Colon (tissue), 2 donors: ENCODE measurements around the gene LRP2.

Source experiments
- FAIRE-seq: peaks from 2 replicates; lab custom pipeline; 2012; peaks lifted over from hg19 to GRCh38; lab: Jason Lieb, UNC
- donor health status: control.
- donor health status: control.

Gene LRP2

GRCh38 chr2:169119123-169119760 is 243.1 kb downstream of the LRP2 start:
- no peak for FAIRE-seq

GRCh38 chr2:169118060-169118459 is 244.3 kb downstream of the LRP2 start:
- no peak for FAIRE-seq

- FAIRE-seq, result no peak
These were observed 245.3 kb downstream of the LRP2 start for GRCh38 chr2:169116993-169117392.

- FAIRE-seq, result no peak
These were observed 246.0 kb downstream of the LRP2 start for GRCh38 chr2:169116327-169116726.

- no peak for FAIRE-seq
These were observed 248.3 kb downstream of the LRP2 start for GRCh38 chr2:169114056-169114455.

- FAIRE-seq, result no peak
These were observed 249.5 kb downstream of the LRP2 start for GRCh38 chr2:169112841-169113240.

- no peak for FAIRE-seq
These were observed 251.4 kb downstream of the LRP2 start for GRCh38 chr2:169110916-169111315.

GRCh38 chr2:169110419-169110818 is 251.9 kb downstream of the LRP2 start:
- no peak for FAIRE-seq

GRCh38 chr2:169109502-169110409 is 252.6 kb downstream of the LRP2 start:
- no peak for FAIRE-seq

GRCh38 chr2:169108099-169108884 is 254.0 kb downstream of the LRP2 start:
- no peak for FAIRE-seq

GRCh38 chr2:169107645-169108044 is 254.7 kb downstream of the LRP2 start:
- FAIRE-seq, result no peak

- FAIRE-seq, result no peak
These were observed 255.5 kb downstream of the LRP2 start for GRCh38 chr2:169106563-169107545.

- FAIRE-seq, result no peak
These were observed 256.2 kb downstream of the LRP2 start for GRCh38 chr2:169106134-169106533.

- FAIRE-seq, result no peak
These were observed 256.9 kb downstream of the LRP2 start for GRCh38 chr2:169105476-169105875.

GRCh38 chr2:169104848-169105247 is 257.5 kb downstream of the LRP2 start:
- FAIRE-seq, result no peak

GRCh38 chr2:169095621-169096105 is 266.7 kb downstream of the LRP2 start:
- no peak for FAIRE-seq

GRCh38 chr2:169094676-169095075 is 267.7 kb downstream of the LRP2 start:
- no peak for FAIRE-seq

GRCh38 chr2:169093535-169093934 is 268.8 kb downstream of the LRP2 start:
- no peak for FAIRE-seq

- FAIRE-seq, result peak; percentile 72
These were observed 270.4 kb downstream of the LRP2 start for GRCh38 chr2:169091761-169092519.

GRCh38 chr2:169091256-169091655 is 271.1 kb downstream of the LRP2 start:
- FAIRE-seq, result no peak
